OCI-LY1 (cell line): ENCODE data around the gene RESP18.

ENCODE experiments used
- CTCF ChIP-seq: fragments of 200-600 bp; sonication (generic), shearing (Covaris generic); IDR thresholded peaks from 2 replicates; pipeline ENCODE4 v1.5.1; 2017; ENCODE audit warnings: mild to moderate bottlenecking, antibody characterized with exemption, low read length, moderate library complexity, mixed read lengths
- EZH2 ChIP-seq: fragments of 200-600 bp; sonication (generic), shearing (Covaris generic); IDR thresholded peaks from 2 replicates; pipeline ENCODE4 v1.8.0; 2017; ENCODE audit warnings: borderline replicate concordance, mixed run types, mild to moderate bottlenecking, antibody characterized with exemption, low read length, moderate library complexity, mixed read lengths

GRCh38 chr2:219368690-219369191, 36.2 kb upstream of the RESP18 start:
- TF ChIP-seq EZH2, result no peak
- TF ChIP-seq CTCF, result no peak
